Activated T-cell treated with anti-CD3 and anti-CD28 coated beads, Interleukin-2, amount 50 U/mL, for 1 hour (primary cell): Measurements from ENCODE around the gene RANBP3.

ENCODE experiments used
- DNase-seq: peaks from one replicate; pipeline ENCODE4 v3.0.0-alpha.2; 2020

Gene RANBP3

GRCh38 chr19:5948752-5949564, 29.0 kb downstream of the RANBP3 start:
- DNase-seq: no peak

DNA sequence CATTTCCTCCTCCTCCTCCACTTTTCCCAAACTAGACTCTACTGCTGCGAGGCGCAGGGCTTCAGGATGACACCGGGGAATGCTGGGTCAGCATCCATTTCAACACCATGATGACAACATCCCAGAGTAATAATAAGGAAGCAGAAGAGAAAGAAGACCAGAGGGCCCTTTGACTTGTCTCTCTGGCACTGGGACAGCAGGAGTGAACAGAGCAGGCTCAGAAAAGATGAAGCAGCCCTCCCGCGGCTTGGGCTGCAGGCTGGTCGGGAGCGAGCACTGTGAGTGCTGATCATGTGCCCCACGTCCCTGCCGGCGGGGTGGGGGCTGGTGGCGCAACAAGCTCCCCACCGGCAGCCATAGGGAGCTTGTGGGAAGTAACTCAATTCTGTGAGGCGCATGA, 30.5 kb downstream of the RANBP3 start:
- DNase-seq: no peak

- DNase-seq: no peak
Measured at GRCh38 chr19:5943623-5944022, 34.3 kb downstream of the RANBP3 start.

DNA sequence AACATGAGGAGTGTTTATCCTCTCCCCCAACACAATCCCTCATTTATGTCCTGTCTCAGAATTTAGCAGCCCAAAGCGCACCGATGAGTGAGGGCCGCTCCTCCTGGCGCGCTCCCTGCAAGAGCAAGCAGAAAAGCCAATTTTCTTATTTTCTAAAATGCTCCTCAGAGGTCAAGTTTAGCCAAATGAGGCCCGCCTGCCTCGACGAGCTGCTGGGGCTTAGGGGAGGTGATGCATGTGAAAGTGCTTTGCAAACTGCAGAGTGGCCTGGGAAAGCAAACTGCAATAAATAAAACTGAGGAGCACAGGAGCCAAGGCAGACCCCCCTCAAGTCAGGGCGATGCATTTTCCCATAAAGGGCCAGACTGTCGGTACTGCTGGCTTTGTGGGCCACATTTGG, 34.9 kb downstream of the RANBP3 start:
- DNase-seq: no peak

GRCh38 chr19:5941673-5942072, 36.3 kb downstream of the RANBP3 start:
- no peak for DNase-seq

DNA sequence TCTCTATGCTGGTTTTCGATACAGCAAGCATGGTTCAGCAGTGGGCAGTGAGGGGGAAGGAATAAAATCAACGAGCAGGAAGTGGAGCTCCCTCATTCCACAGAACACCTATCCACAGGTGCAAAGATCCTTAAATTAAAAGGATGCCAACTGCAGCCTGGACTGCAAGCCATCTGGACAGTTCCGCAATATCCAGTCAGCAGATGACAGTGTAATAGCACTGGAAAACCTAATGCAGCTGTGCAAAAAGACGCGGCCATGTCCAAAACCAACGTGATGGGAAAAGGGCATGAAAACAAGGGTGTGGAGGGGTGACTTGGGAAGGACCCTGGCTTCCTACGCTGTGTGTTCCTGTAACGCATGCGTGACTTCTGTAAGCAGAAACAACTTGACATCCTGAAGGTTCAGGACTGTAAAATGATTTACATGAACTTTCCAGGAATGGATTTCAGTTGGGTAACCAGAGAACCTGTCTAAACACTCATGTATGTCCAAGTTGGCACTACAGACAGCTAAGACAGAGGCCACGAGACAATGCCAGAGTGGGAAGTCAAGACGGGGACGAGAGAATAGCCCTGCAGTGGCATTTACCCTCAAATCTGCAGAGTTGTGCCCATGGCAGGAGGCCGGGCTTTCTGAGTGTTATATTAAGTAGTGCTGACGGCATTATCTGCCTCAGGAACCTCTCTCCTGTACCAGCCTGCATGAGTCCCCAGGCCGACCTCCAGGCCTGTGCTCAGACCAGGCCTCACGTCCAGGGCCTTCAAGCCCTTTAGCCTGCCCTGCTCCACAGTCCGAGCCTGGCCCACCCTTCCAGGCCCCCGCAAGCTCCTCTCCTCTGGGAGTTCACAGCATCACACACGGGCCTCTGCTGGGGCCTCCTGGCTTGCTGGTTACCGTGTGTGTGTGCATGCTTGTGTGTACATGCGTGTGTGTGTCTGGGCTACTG, 37.4 kb downstream of the RANBP3 start:
- no peak for DNase-seq

GRCh38 chr19:5937550-5937949, 40.4 kb downstream of the RANBP3 start:
- no peak for DNase-seq

GRCh38 chr19:5936292-5936592, 41.7 kb downstream of the RANBP3 start:
- DNase-seq: no peak

DNA sequence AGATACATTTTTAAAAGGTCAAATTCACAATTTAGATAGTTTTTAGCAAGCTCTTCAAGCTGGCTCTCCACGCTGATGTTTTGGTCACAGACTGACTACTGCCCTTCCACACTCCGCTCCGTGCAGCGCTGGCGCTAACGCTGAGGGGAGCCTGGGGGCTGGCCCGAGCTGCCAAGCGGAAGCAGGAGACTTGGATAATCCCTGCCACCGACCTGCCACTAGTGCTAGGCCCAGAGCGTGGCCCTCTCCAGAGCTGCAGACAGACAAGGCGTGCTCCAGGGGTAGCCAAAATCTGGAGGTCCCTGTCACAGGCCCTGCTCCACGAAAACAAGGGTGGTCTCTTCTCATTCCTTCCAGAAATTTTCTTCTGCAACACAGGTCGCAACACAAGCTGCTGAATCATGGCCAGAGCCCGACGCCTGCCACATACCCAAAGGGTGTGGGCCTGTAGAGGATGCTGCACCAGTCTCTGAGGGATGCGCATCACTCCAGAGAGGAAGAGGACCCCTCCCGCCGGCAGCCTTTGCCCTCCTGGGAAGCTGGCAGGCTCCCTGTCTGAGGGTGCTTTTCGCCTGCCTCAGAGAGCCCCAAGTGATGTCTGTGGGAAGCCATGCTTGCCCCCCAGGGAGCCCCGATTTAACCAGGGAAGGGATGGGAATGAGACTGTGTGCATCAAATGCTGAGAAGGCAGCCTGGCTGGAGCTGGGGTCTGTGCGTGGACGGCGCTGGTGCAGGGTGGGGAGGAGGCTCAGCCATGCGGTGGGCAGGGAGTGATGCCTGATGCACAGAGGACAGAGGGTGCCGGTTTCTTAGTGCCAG, 42.3 kb downstream of the RANBP3 start:
- no peak for DNase-seq

DNA sequence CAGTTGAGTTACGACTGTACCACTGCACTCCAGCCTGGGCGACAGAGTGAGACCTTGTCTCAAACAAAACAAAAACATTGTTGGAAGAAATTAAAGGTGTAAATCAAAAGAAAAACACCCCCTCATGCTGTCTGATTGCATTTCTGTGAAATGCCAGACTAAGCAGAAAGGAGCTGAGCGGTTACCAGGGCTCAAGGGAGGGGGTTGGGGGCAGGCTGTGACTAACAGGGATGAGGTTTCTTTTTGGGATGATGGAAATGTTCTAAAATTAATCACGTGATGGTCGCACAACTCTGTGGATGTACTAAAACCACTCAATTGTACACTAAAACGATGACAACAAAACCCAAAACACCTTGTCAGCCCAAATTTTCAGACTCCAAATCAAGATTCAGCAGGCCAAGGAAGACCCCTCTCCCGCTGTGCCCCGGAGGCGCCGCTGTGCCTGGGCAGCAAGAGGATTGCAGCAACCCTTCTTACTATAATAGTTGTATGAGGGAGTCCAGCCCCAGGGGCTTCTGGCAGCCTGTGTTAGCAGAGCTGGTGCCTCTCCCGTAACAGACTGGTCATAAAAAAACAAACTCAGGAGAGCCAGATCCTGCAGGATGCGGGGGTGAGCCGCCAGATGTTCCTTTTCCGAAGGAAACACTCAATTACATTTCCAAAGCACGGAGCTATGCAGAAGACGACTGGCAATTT, 43.0 kb downstream of the RANBP3 start:
- DNase-seq: no peak

DNA sequence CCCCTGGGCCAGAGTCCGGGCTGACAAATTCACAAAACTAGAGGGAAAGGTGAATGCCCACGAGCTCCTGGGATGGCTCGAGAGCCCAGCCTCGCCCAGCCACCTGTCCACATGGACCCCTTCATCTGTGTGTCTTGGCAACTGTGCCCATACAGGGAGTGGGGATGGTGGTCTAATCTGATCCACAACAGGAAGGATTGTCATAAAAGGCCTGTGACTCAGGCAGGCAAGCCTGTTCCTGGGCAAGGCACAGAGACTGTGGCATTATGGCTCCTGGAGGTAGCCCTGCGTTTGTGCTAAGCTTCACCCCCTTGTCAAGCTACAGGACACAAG, 43.9 kb downstream of the RANBP3 start:
- no peak for DNase-seq

GRCh38 chr19:5933391-5934068, 44.4 kb downstream of the RANBP3 start:
- no peak for DNase-seq

DNA sequence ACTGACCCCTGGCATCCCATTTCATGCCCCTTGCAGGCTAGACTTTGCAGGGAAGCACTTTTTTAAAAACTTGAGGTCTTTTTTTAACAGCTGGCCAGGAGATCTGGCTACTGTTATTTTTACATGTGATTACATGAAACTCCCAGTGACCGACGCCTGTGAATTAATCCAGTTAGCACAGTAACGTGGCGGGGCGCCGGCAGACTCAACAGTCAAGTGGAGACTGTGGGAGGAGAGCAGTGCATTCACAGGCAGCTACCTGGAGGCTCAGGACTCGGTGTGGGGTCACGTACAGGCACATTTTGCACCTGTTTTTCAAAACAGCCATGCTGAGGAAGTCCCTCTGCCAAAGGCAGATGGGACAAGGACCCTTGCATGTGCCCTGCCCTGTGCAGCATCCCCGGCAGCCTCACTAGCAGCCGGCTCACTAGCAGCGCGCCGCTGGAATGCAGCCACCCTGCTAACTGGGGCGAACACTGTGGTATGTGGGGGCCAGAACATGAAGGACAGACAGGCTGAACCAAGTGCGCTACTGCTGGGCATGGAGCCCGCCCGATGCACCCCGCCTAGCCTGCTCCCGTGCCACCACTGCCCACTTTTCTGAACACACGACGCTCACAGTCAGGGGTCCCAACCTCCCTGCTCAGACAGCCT, 45.2 kb downstream of the RANBP3 start:
- DNase-seq: no peak

- DNase-seq: no peak
Measured at GRCh38 chr19:5932146-5932545, 45.8 kb downstream of the RANBP3 start.

DNA sequence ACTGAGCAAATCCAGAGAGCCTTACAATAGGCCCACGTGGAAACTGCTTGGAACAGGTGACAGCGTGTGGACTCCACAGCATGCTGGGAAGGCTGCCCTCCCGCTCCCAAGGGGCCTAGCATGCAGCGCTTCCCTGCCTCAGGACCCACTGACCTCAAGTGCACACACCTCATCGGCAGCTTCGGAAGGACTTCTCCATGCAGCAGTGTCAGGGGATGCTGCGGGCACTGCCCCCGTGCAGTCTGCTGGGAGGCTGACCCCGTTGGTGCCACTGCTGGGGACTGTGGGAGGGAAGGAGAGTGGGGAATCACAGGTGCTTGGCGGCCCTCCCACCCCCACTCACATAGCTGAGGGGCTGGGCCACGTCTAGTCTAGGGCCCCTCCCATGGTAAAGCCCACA, 46.7 kb downstream of the RANBP3 start:
- DNase-seq: no peak

- no peak for DNase-seq
Measured at GRCh38 chr19:5929625-5930024, 48.3 kb downstream of the RANBP3 start.

DNA sequence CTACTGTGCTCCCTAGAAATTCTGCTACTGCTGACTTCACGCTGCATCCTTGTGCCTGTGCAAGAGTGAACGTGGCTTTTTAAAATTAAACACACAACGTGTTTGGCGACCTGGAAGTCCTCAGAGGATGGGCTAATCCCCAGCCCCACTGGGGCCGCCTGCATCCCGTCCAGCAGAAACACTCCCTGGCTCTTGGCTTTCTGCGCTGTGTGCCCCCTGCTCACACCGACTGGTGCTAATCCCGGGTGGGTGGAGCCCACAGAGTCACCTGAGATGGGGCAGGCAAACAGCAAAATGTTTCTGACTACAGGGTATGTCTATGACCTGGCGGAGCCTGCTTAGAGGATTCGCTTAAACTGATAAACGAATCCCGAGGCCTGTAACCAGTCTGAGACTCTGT, 48.8 kb downstream of the RANBP3 start:
- no peak for DNase-seq

DNA sequence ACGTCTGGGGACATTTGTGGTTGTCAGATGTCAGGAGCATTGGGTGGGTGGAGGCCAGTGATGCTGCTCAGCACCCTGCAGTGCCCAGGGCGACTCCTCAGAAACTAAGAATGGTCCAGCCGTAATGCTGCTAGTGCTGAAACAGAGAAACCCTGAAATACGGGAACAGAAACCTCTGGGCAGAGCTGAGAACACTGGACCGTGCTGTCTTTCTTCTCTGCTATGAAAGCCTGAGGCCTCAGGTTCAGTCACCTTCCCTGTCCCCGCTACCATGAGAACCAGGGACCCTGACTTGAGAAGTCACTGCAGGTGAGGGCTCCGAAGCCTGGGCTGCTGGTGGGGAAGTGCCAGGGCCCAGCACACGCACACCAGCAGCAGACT, 50.5 kb downstream of the RANBP3 start:
- no peak for DNase-seq

- DNase-seq: no peak
Measured at GRCh38 chr19:5926641-5927440, 51.1 kb downstream of the RANBP3 start.

DNA sequence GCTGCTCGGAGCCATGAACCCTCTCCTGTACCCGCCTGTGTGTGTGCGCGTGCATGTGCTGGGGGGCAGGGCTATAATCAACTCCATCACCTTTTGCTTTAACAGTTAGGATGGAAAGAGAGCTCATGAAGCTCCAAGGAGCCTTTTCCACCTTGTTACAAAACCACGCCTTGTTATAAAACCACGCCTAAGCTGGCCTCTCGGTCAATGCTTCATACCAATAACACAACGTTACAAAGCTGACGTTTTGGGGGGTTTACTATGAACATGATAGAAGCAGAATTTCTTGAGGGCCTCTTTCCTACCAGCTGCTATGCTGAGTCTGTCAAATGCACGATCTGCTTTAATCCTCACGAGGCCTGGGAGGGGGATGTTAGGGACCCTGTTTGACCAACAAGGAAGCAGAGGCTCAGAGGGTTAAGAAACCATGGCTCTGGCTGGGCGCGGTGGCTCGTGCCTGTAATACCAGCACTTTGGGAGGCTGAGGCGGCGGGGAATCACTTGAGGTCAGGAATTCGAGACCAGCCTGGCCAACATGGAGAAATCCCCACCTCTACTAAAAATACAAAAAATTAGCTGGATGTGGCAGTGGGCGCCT, 52.0 kb downstream of the RANBP3 start:
- DNase-seq: no peak
